K562 (cell line): ENCODE measurements around the gene CDKN2C. TPM values are rescaled to one million over a fixed set of nuclear protein-coding genes. Genes with fewer than 3 reads are reported as not detected.

ENCODE experiments used
- CHD4 ChIP-seq: fragments of 200-600 bp; sonication (generic); IDR thresholded peaks from 3 replicates; pipeline ENCODE4 v1.6.1; 2012; ENCODE audit warnings: low read depth, mild to moderate bottlenecking, mixed read lengths, low read length, inconsistent platforms; ENCODE audit not compliant: insufficient read depth, insufficient replicate concordance, poor library complexity, severe bottlenecking
- EGR1 ChIP-seq: fragments of 450-650 bp; conservative IDR thresholded peaks from 2 replicates; pipeline ENCODE4 v1.6.1; 2017; ENCODE audit warnings: mild to moderate bottlenecking
- ELF1 ChIP-seq: fragments of 200-800 bp; sonication (Bioruptor generic); IDR thresholded peaks from 2 replicates; pipeline ENCODE4 v1.6.1; 2016; ENCODE audit warnings: missing genetic modification characterization, missing compliant biosample characterization
- FOXA3 ChIP-seq, 2 experiments: fragments of 450-650 bp in 1 of 2; sonication (generic) in 1 of 2; formaldehyde crosslinking; IDR thresholded peaks in 1 of 2; conservative IDR thresholded peaks in 1 of 2; 2 replicates each; pipeline versions ENCODE4 v1.4.0 to v1.8.0; 2020 to 2022; ENCODE audit warnings: mild to moderate bottlenecking in 2 of 2, missing genetic modification reagents in 1 of 2
- HDAC2 ChIP-seq: fragments of 450-650 bp; IDR thresholded peaks from 2 replicates; pipeline ENCODE4 v1.6.1; 2016; ENCODE audit warnings: mild to moderate bottlenecking
- HNRNPK ChIP-seq: fragments of 200-400 bp; formaldehyde crosslinking; IDR thresholded peaks from one replicate; pipeline ENCODE4 v1.6.1; 2018; ENCODE audit warnings: mild to moderate bottlenecking, low read depth, low read length; ENCODE audit not compliant: poor library complexity, severe bottlenecking
- KDM5B ChIP-seq: fragments of 200-600 bp; sonication (generic); IDR thresholded peaks from 2 replicates; pipeline ENCODE4 v1.6.1; 2012; ENCODE audit warnings: low read depth, mild to moderate bottlenecking, moderate library complexity, low read length, control low read depth, inconsistent platforms; ENCODE audit not compliant: insufficient replicate concordance
- KLF16 ChIP-seq: IDR thresholded peaks from 2 replicates; pipeline ENCODE4 v1.6.1; 2016; ENCODE audit warnings: antibody characterized with exemption
- MED1 ChIP-seq: sonication (generic); formaldehyde crosslinking; IDR thresholded peaks from 2 replicates; pipeline ENCODE4 v1.8.1; 2023; ENCODE audit warnings: missing genetic modification reagents, borderline replicate concordance
- MEF2A ChIP-seq: IDR thresholded peaks from 2 replicates; pipeline ENCODE4 v1.6.1; 2011; ENCODE audit warnings: low read depth, mild to moderate bottlenecking, low read length, moderate library complexity; ENCODE audit not compliant: control insufficient read depth
- RNF2 ChIP-seq: sonication (generic); IDR thresholded peaks from 2 replicates; pipeline ENCODE4 v1.6.1; 2016
- ZNF133 ChIP-seq: fragments of 250-450 bp; sonication (Bioruptor Pico); IDR thresholded peaks from 2 replicates; pipeline ENCODE4 v1.4.0; 2020; ENCODE audit warnings: mild to moderate bottlenecking
- ZNF197 ChIP-seq: fragments of 200-800 bp; sonication (Bioruptor generic); IDR thresholded peaks from 2 replicates; pipeline ENCODE4 v1.6.1; 2016; ENCODE audit warnings: low read depth, missing genetic modification characterization, missing compliant biosample characterization
- ZNF239 ChIP-seq: fragments of 250-450 bp; sonication (Bioruptor Pico); IDR thresholded peaks from 2 replicates; pipeline ENCODE4 v1.4.0; 2020; ENCODE audit warnings: mild to moderate bottlenecking
- polyA plus RNA-seq, 8 experiments: library from polyadenylated mRNA; depleted of rRNA in 4 of 8; stranded (reverse) in 5 of 8; unstranded in 3 of 8; fragments of >200 nt; fragmentation: Nextera tagmentation in 2 of 8; fragmentation: Illumina TruSeq in 1 of 8; extraction: Ambion mirVana in 2 of 8; extraction: Trizol in 1 of 8; gene quantifications; 2 replicates each; pipeline versions ENCODE4 v1.2.1 to v1.2.3, GENCODE V29; 2011 to 2014; ENCODE audit warnings: inconsistent platforms in 1 of 8, missing spikeins in 1 of 8
- total RNA-seq, 7 experiments: library from RNA; depleted of rRNA in 6 of 7; stranded (reverse); fragments of >200 nt in 6 of 7; fragmentation: Illumina TruSeq in 2 of 7; extraction: Trizol in 2 of 7; gene quantifications; 2 replicates each; pipeline versions ENCODE4 v1.2.1 to v1.2.3, GENCODE V29; 2011 to 2021; ENCODE audit warnings: low replicate concordance in 1 of 7
- TF ChIP-seq, protein P1 (sequence below): fragments of 450-650 bp; formaldehyde crosslinking; conservative IDR thresholded peaks from 2 replicates; pipeline ENCODE4 v1.4.0; 2022; ENCODE audit warnings: mild to moderate bottlenecking, missing genetic modification characterization
- TF ChIP-seq, protein P2 (sequence below): sonication (generic); formaldehyde crosslinking; IDR thresholded peaks from 2 replicates; pipeline ENCODE4 v1.5.0; 2020; ENCODE audit warnings: missing genetic modification reagents
- TF ChIP-seq, protein P3 (sequence below), 2 experiments: fragments of 450-650 bp; formaldehyde crosslinking in 1 of 2; IDR thresholded peaks; 2 replicates each; pipeline versions ENCODE4 v1.4.0 to v1.6.1; 2014 to 2020; ENCODE audit warnings: mild to moderate bottlenecking in 2 of 2, borderline replicate concordance in 1 of 2, low read depth in 1 of 2

Gene CDKN2C
- total and polyA plus RNA-seq, 9 of the 15 experiments (the other 6 are each of a cell fraction or from before 2014, with no cell fraction given): 11.9 to 74.3 (median 45.9) TPM

DNA sequence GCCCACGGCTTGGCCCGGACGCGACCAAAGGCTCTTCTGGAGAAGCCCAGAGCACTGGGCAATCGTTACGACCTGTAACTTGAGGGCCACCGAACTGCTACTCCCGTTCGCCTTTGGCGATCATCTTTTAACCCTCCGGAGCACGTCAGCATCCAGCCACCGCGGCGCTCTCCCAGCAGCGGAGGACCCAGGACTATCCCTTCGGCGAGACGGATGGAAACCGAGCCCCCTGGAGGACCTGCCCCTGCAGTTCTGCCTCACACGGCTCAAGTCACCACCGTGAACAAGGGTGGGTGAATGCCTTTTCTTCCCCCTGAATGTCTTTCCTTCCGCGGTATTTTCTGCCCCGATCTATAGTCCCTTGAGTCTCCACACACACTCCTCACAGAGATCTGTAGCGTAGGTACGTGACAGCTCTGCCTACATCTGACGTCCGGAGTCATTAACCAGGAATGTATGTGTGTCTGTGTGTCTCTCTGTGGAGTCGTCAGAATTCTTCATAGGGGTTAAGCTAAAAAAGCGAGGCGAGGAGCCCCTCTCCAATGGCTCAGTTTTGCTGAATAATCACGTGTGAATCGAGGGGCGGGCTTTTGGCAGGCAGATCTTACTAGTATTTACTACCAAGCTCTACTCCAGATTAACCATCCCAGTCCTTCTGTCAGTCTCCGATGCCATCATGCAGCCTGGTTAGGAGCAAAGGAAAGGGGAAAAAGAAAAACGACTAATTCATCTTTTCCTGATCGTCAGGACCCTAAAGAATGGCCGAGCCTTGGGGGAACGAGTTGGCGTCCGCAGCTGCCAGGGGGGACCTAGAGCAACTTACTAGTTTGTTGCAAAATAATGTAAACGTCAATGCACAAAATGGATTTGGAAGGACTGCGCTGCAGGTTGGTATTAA, at the start of gene CDKN2C (continued):
- TF ChIP-seq RNF2: no peak
- TF ChIP-seq, protein P1, sequence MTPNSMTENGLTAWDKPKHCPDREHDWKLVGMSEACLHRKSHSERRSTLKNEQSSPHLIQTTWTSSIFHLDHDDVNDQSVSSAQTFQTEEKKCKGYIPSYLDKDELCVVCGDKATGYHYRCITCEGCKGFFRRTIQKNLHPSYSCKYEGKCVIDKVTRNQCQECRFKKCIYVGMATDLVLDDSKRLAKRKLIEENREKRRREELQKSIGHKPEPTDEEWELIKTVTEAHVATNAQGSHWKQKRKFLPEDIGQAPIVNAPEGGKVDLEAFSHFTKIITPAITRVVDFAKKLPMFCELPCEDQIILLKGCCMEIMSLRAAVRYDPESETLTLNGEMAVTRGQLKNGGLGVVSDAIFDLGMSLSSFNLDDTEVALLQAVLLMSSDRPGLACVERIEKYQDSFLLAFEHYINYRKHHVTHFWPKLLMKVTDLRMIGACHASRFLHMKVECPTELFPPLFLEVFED (CRISPR knock-in tag): 0 out of 2 replicates have a peak, but pooled peaks have one; percentile 43
- no peak for TF ChIP-seq FOXA3 (CRISPR knock-in tag; conservative IDR thresholded peaks at IDR 0.05 in 1 of 2, IDR thresholded peaks at IDR 0.05 in 1 of 2)
- peak; percentile 57 for TF ChIP-seq KDM5B
- no peak for TF ChIP-seq KLF16
- TF ChIP-seq, protein P2, sequence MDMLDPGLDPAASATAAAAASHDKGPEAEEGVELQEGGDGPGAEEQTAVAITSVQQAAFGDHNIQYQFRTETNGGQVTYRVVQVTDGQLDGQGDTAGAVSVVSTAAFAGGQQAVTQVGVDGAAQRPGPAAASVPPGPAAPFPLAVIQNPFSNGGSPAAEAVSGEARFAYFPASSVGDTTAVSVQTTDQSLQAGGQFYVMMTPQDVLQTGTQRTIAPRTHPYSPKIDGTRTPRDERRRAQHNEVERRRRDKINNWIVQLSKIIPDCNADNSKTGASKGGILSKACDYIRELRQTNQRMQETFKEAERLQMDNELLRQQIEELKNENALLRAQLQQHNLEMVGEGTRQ (CRISPR knock-in tag): no peak; the same call in 1 of the 2 replicates
- no peak for TF ChIP-seq ZNF133
- no peak for TF ChIP-seq CHD4
- no peak for TF ChIP-seq ZNF239 (CRISPR knock-in tag)
- TF ChIP-seq MED1 (CRISPR knock-in tag): no peak
- TF ChIP-seq, protein P3, sequence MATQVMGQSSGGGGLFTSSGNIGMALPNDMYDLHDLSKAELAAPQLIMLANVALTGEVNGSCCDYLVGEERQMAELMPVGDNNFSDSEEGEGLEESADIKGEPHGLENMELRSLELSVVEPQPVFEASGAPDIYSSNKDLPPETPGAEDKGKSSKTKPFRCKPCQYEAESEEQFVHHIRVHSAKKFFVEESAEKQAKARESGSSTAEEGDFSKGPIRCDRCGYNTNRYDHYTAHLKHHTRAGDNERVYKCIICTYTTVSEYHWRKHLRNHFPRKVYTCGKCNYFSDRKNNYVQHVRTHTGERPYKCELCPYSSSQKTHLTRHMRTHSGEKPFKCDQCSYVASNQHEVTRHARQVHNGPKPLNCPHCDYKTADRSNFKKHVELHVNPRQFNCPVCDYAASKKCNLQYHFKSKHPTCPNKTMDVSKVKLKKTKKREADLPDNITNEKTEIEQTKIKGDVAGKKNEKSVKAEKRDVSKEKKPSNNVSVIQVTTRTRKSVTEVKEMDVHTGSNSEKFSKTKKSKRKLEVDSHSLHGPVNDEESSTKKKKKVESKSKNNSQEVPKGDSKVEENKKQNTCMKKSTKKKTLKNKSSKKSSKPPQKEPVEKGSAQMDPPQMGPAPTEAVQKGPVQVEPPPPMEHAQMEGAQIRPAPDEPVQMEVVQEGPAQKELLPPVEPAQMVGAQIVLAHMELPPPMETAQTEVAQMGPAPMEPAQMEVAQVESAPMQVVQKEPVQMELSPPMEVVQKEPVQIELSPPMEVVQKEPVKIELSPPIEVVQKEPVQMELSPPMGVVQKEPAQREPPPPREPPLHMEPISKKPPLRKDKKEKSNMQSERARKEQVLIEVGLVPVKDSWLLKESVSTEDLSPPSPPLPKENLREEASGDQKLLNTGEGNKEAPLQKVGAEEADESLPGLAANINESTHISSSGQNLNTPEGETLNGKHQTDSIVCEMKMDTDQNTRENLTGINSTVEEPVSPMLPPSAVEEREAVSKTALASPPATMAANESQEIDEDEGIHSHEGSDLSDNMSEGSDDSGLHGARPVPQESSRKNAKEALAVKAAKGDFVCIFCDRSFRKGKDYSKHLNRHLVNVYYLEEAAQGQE (IDR thresholded peaks at IDR 0.05; ENCODE audit: borderline replicate concordance): peak; percentile 68
- TF ChIP-seq, protein P3 (CRISPR knock-in tag; IDR thresholded peaks at IDR 0.05; ENCODE audit: low read depth): no peak
- TF ChIP-seq EGR1: no peak
- no peak for TF ChIP-seq ELF1 (tag)
- no peak for TF ChIP-seq ZNF197
- TF ChIP-seq MEF2A: no peak
- TF ChIP-seq HNRNPK: no peak
- peak; percentile 12 for TF ChIP-seq HDAC2
